ENCODE measurements around the gene PTPRA.
"Not testable (repeated sequence)": the region's sequence is repeated elsewhere in the genome, so short reads cannot be mapped to it uniquely, and the experiment has no call there.

PTPRA gene

GRCh38 chr20:2873010-2873746 is at the start of gene PTPRA:
PTPRA (plus strand) TSS chr20:2873481; CDS start chr20:2964278, 90,797 bp downstream.
- ATAC-seq (peak; percentile 91), DNase-seq (peak; percentile 91 to 94)
- Mint-ChIP-seq H3K9me3 (no peaks in the 10 kb centered on the region), H3K4me3 (peak within 1 kb of the TSS; percentile 94 to 95), H3K27ac (peak within 1 kb of the TSS; percentile 94 to 95), H3K4me1 (peaks cover 68% of the 10 kb centered on the region), H3K27me3 (no peaks in the 10 kb centered on the region)

GRCh38 chr20:2825761-2826160 is 47.5 kb upstream of the PTPRA start:
- H3K27me3 Mint-ChIP-seq, result peaks cover 28% of the 10 kb centered on the region
- ATAC-seq, result peak; percentile 64

GRCh38 chr20:2826655-2827054 is 46.6 kb upstream of the PTPRA start:
- Mint-ChIP-seq H3K27ac (no peak overlapping the region), H3K4me1 (peaks cover 22% of the 10 kb centered on the region), H3K27me3 (peaks cover 19% of the 10 kb centered on the region), H3K4me3 (no peak overlapping the region), H3K9me3 (no peaks in the 10 kb centered on the region)
- no peak for DNase-seq
- no peak for ATAC-seq

More at GRCh38 chr20:2825761-2826160, 47.5 kb upstream of the PTPRA start:
- peak overlapping the region in 1 of 2 donors; percentile 13 for H3K27ac Mint-ChIP-seq
- H3K9me3 Mint-ChIP-seq, result no peaks in the 10 kb centered on the region
- peak overlapping the region in 1 of 2 donors; percentile 35 for H3K4me3 Mint-ChIP-seq
- DNase-seq, result no peak
- H3K4me1 Mint-ChIP-seq, result peaks cover 31% of the 10 kb centered on the region

GRCh38 chr20:2829376-2829775 is 43.9 kb upstream of the PTPRA start:
- H3K4me3 Mint-ChIP-seq, result no peak overlapping the region
- no peaks in the 10 kb centered on the region for H3K9me3 Mint-ChIP-seq
- DNase-seq (no peak), ATAC-seq (no peak)
- peaks cover 14% of the 10 kb centered on the region for H3K27me3 Mint-ChIP-seq
- H3K27ac Mint-ChIP-seq, result no peak overlapping the region
- peaks cover 16% of the 10 kb centered on the region for H3K4me1 Mint-ChIP-seq

GRCh38 chr20:2831206-2831605 is 42.1 kb upstream of the PTPRA start:
- H3K4me1 Mint-ChIP-seq, ATAC-seq, H3K4me3 Mint-ChIP-seq, H3K27ac Mint-ChIP-seq, H3K9me3 Mint-ChIP-seq: not testable (repeated sequence)
- peaks cover 14% of the 10 kb centered on the region for H3K27me3 Mint-ChIP-seq
- DNase-seq, result peak in 1 of 2 donors; percentile 2

- ATAC-seq, result no peak
- Mint-ChIP-seq H3K4me1 (peaks cover 13% of the 10 kb centered on the region), H3K4me3 (no peak overlapping the region), H3K27me3 (no peaks in the 10 kb centered on the region), H3K9me3 (no peaks in the 10 kb centered on the region), H3K27ac (no peak overlapping the region)
- DNase-seq, result no peak
These were observed 39.5 kb upstream of the PTPRA start for GRCh38 chr20:2833761-2834160.

GRCh38 chr20:2834401-2835110 is 38.7 kb upstream of the PTPRA start:
- no peaks in the 10 kb centered on the region for H3K27me3 Mint-ChIP-seq
- DNase-seq (no peak), ATAC-seq (no peak)
- H3K27ac Mint-ChIP-seq, result no peak overlapping the region
- H3K9me3 Mint-ChIP-seq, result no peaks in the 10 kb centered on the region
- H3K4me1 Mint-ChIP-seq, result peaks cover 20% of the 10 kb centered on the region
- H3K4me3 Mint-ChIP-seq, result no peak overlapping the region

GRCh38 chr20:2835331-2835796 is 37.9 kb upstream of the PTPRA start:
- DNase-seq (no peak), ATAC-seq (no peak)
- peaks cover 23% of the 10 kb centered on the region for H3K4me1 Mint-ChIP-seq
- no peaks in the 10 kb centered on the region for H3K27me3 Mint-ChIP-seq
- no peak overlapping the region for H3K27ac Mint-ChIP-seq
- H3K4me3 Mint-ChIP-seq, result no peak overlapping the region
- no peaks in the 10 kb centered on the region for H3K9me3 Mint-ChIP-seq

GRCh38 chr20:2836035-2836434 is 37.2 kb upstream of the PTPRA start:
- DNase-seq, result no peak
- Mint-ChIP-seq H3K27me3 (no peaks in the 10 kb centered on the region), H3K4me1 (peaks cover 23% of the 10 kb centered on the region), H3K27ac (no peak overlapping the region), H3K9me3 (no peaks in the 10 kb centered on the region), H3K4me3 (no peak overlapping the region)
- no peak for ATAC-seq

GRCh38 chr20:2837221-2837960 is 35.9 kb upstream of the PTPRA start:
- no peak overlapping the region for H3K27ac Mint-ChIP-seq
- H3K4me1 Mint-ChIP-seq, result peaks cover 29% of the 10 kb centered on the region
- no peaks in the 10 kb centered on the region for H3K9me3 Mint-ChIP-seq
- ATAC-seq (no peak), DNase-seq (no peak)
- H3K27me3 Mint-ChIP-seq, result no peaks in the 10 kb centered on the region
- no peak overlapping the region for H3K4me3 Mint-ChIP-seq

GRCh38 chr20:2838170-2838797 is 35.0 kb upstream of the PTPRA start:
- no peak for ATAC-seq

GRCh38 chr20:2838847-2839671 is 34.2 kb upstream of the PTPRA start:
- ATAC-seq (no peak), DNase-seq (no peak)
- Mint-ChIP-seq H3K4me1 (peaks cover 29% of the 10 kb centered on the region), H3K9me3 (no peaks in the 10 kb centered on the region), H3K4me3 (peak overlapping the region; percentile 80 to 92), H3K27ac (peak overlapping the region; percentile 94), H3K27me3 (no peaks in the 10 kb centered on the region)

More at GRCh38 chr20:2838170-2838797, 35.0 kb upstream of the PTPRA start:
- H3K4me1 Mint-ChIP-seq, result peaks cover 29% of the 10 kb centered on the region
- DNase-seq, result no peak
- H3K27me3 Mint-ChIP-seq, result no peaks in the 10 kb centered on the region
- peak overlapping the region in 1 of 2 donors; percentile 44 for H3K27ac Mint-ChIP-seq
- H3K4me3 Mint-ChIP-seq, result peak overlapping the region in 1 of 2 donors; percentile 23
- H3K9me3 Mint-ChIP-seq, result no peaks in the 10 kb centered on the region

- Mint-ChIP-seq H3K9me3 (no peaks in the 10 kb centered on the region), H3K27me3 (no peaks in the 10 kb centered on the region), H3K27ac (peak overlapping the region in 1 of 2 donors; percentile 94), H3K4me1 (peaks cover 34% of the 10 kb centered on the region), H3K4me3 (peak overlapping the region; percentile 80 to 92)
- DNase-seq (no peak), ATAC-seq (no peak)
These were observed 33.5 kb upstream of the PTPRA start for GRCh38 chr20:2839732-2840137.

- DNase-seq (peak; percentile 90 to 92), ATAC-seq (peak; percentile 99)
- H3K9me3 Mint-ChIP-seq, result no peaks in the 10 kb centered on the region
- peaks cover 40% of the 10 kb centered on the region for H3K4me1 Mint-ChIP-seq
- H3K27ac Mint-ChIP-seq, result peak within 1 kb of the TSS; percentile 96 to 97
- H3K27me3 Mint-ChIP-seq, result no peaks in the 10 kb centered on the region
- peak within 1 kb of the TSS; percentile 87 to 92 for H3K4me3 Mint-ChIP-seq
These were observed 32.9 kb upstream of the PTPRA start, which contains the start of the genes PCED1A and VPS16 for GRCh38 chr20:2840138-2840966. PCED1A (minus strand) TSS chr20:2840655; CDS start chr20:2839912, 743 bp downstream. VPS16 (plus strand) TSS chr20:2840745; CDS start chr20:2840775, 30 bp downstream.
